SHP77 (cell line): ENCODE results near the gene MAD1L1.
"Not testable (repeated sequence)": the region's sequence is repeated elsewhere in the genome, so short reads cannot be mapped to it uniquely, and the experiment has no call there.

Source experiments
- DNase-seq, 2 experiments: peaks; one replicate each; lab custom pipeline; 2025; lab: John Stamatoyannopoulos, UW

The MAD1L1 gene

DNA sequence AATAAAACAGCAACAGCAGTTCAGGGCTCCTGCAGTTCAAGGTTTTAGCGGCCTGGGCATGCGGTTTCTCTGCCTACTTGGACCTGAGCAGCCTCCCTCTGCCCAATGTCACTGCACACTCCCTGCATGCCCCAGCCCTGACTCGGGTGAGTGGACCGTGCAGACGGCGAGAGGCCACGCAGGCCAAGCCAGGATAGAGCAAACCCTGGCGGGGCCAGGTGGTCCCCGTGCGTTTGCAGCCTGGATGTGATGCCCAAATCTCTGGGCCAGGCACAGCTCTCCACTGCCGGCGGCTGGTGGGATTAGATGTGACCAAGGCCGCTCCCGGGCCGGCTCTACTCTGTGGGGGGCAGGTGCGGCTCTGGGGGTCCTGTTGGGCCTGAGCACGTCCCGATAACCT lies 392.0 kb downstream of the MAD1L1 start:
- DNase-seq, result not testable (repeated sequence)

GRCh38 chr7:1839701-1840100 lies 393.0 kb downstream of the MAD1L1 start:
- no peak for DNase-seq

DNA sequence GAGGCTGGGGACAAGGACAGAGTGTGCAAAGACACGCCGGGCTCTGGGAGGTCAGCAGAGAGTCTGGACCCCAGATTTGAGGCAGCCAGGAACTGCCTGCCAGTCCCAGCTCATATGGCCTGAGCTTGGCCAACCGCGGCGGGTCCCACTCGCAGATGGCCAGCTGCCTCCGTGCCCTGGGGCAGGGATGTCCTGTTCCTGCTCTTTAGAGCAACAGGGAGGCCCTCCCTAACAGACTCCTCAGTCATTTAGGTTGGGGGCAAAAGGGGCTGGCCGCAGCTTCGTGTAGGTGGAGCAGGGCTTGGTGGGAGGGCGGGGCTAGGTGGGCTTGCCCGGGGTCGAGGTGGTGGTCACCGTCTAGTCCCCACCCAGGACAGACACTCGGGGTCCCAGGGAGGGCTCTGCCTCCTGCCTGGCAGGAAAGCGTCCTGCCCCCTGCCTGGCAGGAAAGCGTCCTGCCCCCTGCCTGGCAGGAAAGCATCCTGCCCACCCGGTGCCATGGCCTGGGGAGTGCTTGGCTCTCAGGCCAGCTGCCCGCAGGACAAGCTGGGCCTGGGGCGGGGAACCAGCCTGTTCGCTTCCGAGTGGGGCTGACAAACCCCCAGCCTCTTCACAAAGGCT lies 393.7 kb downstream of the MAD1L1 start:
- DNase-seq, result not testable (repeated sequence)

GRCh38 chr7:1838544-1838872 lies 394.2 kb downstream of the MAD1L1 start:
- not testable (repeated sequence) for DNase-seq

- not testable (repeated sequence) for DNase-seq
These were observed 394.8 kb downstream of the MAD1L1 start for GRCh38 chr7:1837696-1838543.

- not testable (repeated sequence) for DNase-seq
These were observed 400.7 kb downstream of the MAD1L1 start for GRCh38 chr7:1831933-1832535.

DNA sequence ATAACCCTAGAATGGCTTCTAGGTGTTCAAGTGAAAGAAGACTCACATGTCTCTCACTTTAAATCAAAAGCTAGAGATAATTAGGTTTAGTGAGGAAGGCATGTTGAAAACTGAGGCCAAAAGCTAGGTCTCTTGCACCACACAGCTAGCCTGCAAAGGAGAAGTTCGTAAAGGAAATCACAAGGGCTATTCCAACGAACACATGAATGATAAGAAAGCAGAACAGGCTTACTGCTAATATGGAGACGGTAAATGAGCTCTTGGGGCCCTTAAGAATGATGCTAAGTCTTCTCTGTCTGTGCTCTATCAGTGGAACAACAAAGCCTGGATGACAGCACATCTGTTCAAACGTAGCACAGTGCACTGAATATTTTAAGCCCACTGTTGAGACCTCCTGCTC lies 401.3 kb downstream of the MAD1L1 start:
- not testable (repeated sequence) for DNase-seq

GRCh38 chr7:1829668-1830067 lies 403.1 kb downstream of the MAD1L1 start:
- DNase-seq, result not testable (repeated sequence)

- DNase-seq, result no peak
These were observed 403.6 kb downstream of the MAD1L1 start for GRCh38 chr7:1829111-1829510.

- not testable (repeated sequence) for DNase-seq
These were observed 404.6 kb downstream of the MAD1L1 start for GRCh38 chr7:1828170-1828569.

DNA sequence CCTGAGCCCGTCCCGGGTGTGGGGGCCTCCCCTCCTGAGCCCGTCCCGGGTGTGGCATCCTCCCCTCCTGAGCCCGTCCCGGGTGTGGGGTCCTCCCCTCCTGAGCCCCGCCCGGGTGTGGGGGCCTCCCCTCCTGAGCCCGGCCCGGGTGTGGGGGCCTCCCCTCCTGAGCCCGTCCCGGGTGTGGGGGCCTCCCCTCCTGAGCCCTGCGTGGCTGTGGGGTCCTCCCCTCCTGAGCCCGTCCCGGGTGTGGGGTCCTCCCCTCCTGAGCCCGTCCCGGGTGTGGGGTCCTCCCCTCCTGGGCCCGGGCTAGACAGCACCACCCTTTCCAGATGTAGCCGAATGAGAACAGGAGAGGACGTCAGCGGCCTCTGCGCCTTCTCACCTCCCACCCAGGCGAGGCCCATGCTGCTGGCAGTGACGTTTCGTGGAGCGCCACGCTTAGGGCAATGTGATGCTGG lies 405.2 kb downstream of the MAD1L1 start:
- DNase-seq, result not testable (repeated sequence)

- DNase-seq, result not testable (repeated sequence)
These were observed 405.8 kb downstream of the MAD1L1 start for GRCh38 chr7:1826931-1827330.

- DNase-seq, result no peak
These were observed 406.6 kb downstream of the MAD1L1 start for GRCh38 chr7:1825897-1826741.

- not testable (repeated sequence) for DNase-seq
These were observed 407.2 kb downstream of the MAD1L1 start for GRCh38 chr7:1825647-1825896.

DNA sequence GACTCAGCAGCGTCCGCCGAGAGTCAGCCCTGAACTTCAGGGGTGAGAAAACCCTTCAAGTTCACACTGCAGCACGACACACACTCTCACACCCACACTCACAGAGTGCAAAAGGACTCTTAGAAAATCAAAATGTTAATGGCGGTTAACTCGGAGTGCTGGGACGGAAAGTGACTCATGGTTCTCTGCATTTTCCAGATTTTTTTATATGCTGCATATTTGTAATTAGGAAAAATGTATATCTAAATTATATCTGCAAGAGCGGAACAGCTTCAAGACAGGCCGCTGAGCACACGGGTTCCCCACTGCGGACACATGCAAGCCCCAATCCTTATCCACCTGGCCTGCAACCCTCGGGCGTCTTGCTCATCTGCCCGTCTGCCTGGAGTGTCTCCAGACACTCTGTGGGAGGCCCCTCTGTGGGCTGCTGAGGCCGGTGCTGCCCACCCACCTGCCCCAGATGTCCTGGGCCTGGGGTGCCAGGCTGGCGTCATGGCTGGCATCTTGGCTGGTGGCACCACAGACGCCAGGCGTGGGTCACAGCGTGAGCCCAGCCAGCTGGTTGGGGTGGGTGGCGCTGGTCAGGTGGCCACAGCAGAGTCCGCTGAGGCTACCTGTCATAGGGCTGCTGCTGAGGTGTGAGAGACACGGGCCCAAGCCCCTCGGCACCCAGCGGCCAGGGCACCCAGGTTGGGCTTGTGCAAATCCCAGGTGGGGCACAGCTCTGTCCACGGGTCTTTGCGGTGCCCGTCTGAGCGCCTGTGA lies 407.7 kb downstream of the MAD1L1 start:
- not testable (repeated sequence) for DNase-seq

- DNase-seq, result not testable (repeated sequence)
These were observed 408.4 kb downstream of the MAD1L1 start for GRCh38 chr7:1824151-1824881.

DNA sequence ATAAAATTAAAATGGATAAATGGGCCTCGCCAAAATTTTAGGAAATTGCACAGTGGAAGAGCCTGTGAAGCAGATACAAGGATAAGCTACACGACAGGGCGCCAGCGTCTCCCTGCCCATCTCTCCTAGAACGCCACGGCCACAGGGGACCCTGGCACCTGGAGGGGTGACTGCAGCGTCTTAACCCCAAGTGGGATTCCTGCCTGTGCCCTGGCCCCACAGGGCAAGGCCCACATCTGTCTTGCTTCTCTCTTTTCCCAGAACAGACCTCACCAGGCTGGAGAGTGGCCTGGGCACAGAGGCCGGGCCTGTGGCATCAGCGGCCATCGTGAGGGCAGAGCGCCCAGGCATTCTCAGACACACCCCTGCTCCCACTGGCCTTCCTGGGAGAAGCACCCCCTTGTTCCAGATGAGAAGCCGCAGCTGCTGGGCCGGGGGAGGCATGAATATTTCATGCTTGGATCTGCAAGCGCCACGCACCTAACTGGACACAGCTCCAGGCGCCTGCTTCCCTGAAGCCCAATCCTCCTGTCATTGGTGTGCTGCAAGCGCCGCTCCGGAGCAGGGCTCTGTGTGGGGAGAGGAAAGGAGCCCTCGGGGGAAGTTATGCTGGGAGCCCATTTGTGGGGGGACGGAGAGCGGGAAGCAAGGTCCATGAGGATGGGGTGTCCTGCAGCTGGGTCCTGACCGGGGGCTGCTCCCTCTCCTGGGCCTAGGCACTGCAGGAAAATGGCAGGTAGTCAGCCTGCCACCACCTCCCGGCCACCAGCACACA lies 409.2 kb downstream of the MAD1L1 start:
- DNase-seq, result no peak

DNA sequence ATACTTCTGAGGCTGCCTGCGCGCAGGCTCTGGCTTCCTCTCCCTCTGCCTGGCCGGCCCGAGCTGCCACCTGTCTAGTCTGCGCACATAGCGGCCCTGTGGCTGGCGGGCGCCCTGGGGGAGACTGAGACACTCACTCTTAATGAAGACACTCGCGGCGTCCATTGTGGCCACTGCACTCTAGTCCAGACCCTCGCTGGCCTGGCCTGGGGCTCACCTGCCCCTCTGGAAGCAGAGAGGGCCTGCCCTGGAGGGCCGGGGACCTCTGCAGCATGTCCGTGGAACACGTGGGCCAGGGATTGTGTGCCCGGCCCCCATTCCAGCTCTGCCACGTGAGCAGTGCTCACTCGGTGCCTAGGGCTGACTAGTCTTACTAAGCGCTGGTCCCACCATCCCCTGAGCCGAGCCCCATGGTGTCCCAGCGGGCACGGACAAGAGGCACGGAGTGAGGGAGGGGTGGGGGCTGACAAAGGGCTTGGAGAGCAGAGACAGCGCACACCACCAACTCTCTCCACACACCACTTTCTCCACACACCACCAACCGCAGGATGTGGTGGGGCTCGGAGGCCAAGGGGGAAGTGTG lies 413.4 kb downstream of the MAD1L1 start:
- DNase-seq, result peak in 1 of 2 experiments; percentile 30

DNA sequence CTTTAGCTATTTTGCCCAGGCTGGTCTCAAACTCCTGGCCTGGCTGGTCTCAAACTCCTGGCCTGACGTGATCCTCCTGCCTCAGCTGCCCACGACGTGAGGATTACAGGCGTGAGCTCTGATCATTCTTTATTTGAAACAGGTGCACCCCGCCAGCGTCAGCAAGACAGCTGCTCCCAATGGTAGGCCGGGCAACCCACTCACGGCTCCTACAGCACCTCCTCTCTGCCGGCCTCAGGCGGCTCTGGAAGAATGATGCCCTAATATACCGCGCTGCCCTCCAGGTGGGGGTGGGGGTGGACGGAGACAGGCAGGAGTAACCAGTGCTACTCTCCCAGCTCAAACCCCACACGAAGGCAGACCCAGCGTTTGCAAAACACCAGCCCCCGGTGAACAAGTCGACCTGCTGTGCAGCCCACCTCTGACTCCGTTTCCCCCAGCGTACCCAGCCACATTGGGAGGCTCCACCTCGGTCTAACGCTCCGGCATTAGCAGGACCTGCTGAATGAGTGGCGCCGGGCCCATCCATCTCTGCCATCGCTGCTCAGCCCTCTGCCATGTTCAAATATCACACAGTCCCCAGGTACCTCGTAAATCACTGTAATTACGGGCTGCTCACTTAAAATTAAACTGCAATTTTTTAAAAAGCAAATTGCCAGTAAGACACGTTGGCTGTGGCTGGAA lies 414.0 kb downstream of the MAD1L1 start:
- DNase-seq, result peak; percentile 80 to 81
